GM21717 (cell line): Measurements from ENCODE around the gene GPR75.
"Not testable (repeated sequence)": the region's sequence is repeated elsewhere in the genome, so short reads cannot be mapped to it uniquely, and the experiment has no call there.

Experiments
- ATAC-seq: cut with Tn5 transposase; IDR thresholded peaks from one replicate; pipeline ENCODE4 v1.9.1; 2021; ENCODE audit warnings: mild to moderate bottlenecking, moderate library complexity; ENCODE audit not compliant: unreplicated experiment

Gene GPR75

DNA sequence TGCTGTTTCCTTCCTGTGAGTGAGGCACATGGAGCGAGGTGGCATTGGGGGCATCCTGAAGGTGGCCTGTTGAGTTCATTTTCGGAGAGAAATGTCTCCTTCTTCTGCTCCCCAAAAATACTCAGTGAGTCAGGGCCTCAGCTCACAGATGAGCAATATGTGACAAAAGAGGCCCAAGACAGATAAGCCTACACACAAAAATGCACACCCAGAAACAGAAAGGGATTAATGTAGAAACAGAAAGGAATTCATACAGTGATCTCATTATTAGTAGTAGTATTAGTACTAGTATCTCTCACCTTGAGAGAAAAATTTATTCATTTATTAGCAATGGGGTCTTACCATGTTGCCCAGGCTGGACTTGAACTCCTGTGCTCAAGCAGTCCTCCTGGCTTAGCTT is 5.1 kb downstream of the GPR75 start:
- peak; percentile 76 for ATAC-seq

DNA sequence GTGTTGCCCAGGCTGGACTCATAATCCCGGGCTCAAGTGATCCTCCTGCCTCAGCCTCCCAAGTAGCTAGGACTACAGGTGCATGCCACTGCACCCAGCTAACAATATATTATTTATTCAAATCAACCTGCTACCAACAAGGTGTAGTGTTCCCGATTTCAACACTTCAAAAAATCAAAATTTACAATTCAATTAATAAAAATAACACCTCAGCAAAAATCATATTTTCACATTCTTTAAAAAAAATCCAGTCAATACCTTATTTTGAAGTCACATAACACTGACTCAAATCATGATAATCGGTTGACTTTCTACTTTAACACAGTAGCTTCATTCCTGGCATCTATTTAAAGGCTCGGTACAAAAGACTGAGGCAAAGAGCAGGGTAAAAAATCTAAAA is 7.2 kb downstream of the GPR75 start:
- no peak for ATAC-seq

DNA sequence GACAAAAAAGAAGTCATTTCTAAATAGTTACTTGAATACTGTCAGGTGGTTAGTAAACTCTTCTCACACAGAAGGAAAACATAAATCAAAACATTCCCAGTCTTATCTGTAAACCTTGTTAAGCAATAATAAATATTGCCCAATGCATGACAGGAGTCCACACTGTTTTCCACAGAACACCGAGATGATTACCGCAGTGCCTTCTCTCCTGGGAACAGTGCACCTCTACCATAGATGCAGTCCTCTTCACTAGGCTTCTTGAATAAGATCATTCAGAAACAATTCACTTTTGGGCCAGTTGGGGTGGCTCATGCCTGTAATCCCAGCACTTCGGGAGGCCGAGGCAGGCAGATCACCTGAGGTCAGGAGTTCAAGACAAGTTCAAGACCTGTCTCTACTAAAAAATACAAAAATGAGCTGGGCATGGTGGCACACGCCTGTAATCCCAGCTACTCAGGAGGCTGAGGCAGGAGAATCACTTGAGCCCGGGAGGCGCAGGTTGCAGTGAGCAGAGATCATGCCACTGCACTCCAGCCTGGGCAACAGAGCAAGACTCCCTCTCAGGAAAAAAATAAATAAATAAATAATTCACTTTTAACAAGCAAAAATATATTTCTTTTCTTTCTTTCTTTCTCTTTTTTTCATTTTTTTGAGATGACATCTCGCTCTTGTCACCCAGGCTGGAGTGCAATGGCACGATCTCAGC is 8.6 kb downstream of the GPR75 start:
- not testable (repeated sequence) for ATAC-seq

DNA sequence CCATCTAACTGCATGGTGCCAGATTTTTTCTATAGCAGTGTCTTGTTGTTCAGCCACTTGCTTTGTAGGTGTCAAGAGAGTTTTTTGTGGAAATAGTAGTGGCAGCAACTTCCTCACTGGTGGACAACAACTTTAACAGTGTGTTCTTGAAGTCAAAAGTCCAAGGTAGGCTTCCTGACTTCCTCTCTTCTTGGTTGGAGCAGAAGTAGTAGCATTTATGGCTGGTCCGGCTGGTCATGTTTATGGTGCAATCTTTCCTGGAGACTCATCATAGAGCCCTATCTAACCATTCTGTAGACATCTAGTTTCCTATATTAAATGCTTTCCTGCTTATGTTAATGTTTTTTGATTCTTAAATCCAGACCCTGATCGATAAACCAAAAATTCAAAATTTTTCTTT is 11.7 kb downstream of the GPR75 start:
- ATAC-seq = no peak

DNA sequence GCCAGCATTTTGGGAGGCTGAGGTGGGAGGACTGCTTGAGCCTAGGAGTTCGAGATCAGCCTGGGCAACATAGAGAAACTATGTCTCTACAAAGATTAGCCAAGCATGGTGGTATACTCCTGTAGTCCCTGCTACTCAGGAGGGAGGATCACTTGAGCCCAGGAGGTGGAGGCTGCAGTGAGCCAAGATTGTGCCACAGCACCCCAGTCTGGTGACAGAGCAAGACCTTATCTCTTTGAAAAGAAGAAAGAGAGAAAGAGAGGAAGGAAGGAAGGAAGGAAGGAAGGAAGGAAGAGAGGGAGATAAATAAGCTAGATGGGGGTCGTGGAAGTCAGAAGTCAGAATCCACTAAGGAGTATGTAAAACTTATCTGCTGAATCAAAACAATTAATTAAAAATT is 16.2 kb downstream of the GPR75 start:
- ATAC-seq = no peak

DNA sequence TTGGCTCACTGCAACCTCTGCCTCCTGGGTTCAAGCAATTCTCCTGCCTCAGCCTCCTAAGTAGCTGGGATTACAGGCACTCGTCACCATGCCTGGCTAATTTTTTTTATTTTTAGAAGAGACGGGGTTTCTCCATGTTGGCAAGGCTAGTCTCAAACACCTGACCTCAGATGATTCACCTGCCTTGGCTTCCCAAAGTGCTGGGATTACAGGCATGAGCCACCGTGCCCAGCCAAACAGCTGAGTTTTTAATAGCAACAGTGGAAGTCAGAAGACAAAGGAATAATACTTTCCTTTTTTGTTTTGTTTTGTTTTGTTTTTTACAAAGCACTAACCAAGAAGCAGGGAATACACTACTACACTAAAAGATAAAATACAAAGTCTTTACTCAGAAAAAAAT is 16.9 kb downstream of the GPR75 start:
- ATAC-seq = no peak

DNA sequence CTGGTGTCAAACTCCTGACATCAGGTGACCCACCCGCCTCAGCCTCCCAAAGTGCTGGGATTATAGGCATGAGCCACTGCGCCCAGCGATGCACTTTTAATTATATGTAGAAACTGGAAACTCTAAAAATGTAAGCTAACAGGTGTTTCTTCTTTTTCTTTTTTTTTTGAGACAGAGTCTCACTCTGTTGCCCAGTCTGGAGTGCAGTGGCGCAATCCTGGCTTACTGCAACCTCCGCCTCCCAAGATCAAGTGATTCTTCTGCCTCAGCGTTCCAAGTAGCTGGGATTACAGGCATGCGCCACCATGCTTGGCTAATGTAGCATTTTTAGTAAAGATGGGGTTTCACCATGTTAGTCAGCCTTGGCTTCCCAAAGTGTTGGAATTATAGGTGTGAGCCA is 18.1 kb downstream of the GPR75 start:
- ATAC-seq = not testable (repeated sequence)

DNA sequence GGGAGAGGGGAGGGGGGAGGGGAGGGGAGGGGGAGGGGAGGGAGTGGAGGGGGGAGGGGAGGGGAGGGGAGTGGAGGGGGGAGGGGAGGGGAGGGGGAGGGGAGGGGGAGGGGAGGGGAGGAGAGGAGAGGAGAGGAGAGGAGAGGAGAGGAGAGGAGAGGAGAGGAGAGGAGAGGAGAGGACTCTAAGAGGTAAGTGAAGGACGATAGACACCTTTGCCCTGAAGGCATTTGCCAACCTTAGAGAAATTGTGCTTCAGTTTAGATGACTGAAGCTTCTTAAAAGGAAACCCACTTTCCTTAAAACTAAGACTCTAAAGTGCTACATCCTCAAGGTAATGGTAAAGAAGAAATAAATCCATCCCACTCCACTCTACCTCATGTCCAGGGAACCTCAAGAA is 19.2 kb downstream of the GPR75 start:
- no peak for ATAC-seq

DNA sequence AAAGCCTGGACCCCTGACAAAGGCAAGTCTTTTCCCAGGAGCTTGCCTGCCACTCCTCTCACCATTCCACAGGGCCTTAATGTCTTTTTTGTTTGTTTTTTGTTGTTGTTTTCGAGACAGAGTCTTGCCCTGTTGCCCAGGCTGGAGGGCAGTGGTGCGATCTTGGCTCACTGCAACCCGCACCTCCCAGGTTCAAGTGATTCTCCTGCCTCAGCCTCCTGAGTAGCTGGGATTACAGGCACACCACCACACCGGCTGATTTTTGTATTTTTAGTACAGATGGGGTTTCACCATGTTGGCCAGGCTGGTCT is 29.8 kb downstream of the GPR75 start:
- not testable (repeated sequence) for ATAC-seq

DNA sequence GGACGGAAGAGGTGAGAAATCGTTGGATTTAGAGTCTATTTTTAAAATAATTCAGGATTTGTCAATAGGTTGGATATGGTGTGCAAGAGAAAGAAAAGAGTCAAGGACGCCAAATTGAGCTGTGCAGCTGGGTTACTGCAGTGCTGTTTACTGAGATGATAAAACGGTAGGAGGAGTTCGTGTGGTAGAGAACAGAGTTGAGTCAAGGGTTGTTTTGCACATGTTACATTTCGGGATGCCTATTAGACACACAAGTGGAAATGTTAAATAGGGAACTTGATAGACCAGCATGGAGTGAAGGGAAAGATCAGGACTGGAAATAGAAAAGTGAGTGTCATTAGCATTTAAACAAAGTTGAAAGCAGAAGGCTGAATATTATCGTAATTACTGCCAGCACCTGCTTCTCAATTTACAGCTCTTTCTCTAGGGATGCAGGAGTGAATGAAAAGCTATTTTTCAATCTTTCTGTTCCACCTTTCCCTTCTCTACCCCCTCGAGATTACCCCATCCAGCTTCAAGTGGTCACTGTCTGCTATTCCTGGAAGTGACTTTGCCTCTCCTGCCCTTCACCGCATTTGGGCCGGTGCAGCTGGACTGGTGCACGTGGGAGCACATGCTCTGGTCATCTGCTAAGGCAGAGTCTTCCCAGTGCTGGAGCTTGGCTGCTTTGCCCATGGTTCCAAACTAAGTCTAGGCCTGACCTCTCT is 30.3 kb downstream of the GPR75 start:
- ATAC-seq = no peak

DNA sequence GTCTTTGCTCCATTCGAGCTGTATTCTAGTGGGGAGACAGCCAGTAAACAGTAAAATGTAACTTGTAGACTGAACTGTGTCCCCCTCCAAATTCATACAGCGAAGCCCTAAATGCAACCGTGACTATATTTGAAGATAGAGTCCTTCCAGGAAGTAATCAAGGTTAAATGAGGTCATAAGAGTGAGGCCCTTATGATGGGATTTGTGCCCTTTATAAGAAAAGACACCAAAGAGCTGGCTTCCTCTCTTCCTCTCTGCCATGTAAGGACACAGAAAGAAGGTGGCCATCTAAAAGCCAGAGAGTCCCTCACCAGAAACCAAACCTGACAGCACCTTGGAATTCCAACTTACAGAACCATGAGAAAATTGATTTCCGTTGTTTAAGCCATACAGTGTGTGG is 31.4 kb downstream of the GPR75 start:
- ATAC-seq = no peak

DNA sequence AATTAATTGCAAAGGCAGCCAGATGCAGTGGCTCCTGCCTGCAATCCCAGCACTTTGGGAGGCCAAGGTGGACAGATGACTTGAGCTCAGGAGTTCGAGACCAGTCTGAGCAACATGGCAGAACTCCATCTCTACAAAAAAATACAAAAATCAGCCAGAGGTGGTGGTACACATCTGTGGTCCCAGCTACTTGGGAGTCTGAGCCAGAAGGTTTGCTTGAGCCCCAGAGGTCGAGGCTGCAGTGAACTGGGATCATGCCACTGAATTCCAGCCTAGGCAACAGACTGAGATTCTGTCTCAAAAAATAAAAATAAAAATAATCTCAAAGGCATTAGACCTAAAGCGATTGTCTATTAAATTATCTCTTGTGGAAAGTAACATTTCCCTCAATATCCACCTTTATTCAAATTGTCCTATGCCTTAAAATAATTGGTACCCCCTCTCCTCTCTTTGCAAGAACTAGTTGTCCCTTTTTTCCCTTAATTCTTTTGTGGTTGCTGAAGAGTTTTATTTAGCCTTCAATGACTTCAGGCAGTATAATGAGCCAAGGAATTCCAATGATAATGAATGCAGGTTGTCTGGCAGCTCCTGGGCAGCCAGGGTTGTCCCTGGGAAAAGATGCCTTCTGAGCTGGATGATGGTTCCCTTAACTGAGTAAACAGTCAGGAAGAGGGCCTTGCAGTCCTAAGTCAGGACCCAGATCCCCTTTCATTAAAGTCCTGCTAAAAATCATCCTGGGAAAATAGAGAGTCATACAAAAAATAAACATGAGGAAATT is 32.2 kb downstream of the GPR75 start:
- no peak for ATAC-seq

DNA sequence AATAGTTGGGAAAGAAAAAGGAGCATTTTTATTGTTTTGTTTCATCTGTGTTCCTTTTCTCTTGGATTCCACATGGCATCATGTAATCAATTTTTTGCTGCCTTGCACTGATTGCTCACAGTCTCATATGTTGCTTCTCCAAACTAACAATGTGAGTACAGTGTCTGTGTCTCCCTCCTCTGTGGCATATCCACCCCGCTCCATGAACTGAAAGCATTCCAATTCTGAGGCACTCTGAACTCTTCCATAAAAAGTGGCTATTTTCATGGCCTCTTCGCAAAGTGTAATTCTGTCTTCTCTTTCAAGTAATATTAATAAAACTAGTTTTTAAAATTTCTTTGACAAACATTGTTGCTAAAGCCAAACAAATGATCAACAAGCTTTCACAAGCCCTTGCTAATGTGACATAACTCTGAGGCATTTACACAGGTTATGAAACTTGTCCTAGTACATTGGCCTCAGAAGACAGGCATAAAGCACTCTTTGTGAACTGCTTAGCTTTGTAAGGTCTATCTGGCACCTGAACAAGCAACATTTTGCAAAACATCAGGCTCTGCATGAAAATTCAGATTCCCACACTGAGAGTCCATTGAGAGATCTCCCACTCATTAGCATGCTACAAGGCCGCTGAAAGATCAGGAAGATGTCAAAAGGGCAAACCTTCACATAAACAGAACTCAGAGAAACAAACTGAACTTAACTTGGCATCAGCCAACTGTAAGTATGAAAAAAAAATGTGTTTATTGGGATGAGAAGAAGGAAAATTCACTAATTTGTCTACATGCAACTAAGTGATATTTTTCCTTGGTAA is 33.0 kb downstream of the GPR75 start:
- no peak for ATAC-seq

DNA sequence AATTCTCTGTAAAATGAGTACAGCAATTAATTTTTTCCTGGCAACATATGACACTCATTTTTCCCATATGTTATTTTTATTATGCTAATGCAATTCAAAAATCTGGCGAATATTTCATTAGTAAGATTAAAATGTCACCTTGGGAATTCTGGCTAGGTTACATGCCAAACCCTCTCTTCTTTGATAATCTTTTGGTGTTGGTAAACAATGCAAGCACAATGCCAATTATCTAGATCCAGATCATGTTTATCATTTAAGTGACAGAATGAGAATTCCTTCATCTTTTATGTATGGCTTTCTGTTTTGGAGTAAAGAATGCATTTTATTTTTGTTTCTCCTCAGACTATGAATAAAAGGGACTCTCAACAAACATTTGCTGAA is 33.7 kb downstream of the GPR75 start:
- no peak for ATAC-seq

DNA sequence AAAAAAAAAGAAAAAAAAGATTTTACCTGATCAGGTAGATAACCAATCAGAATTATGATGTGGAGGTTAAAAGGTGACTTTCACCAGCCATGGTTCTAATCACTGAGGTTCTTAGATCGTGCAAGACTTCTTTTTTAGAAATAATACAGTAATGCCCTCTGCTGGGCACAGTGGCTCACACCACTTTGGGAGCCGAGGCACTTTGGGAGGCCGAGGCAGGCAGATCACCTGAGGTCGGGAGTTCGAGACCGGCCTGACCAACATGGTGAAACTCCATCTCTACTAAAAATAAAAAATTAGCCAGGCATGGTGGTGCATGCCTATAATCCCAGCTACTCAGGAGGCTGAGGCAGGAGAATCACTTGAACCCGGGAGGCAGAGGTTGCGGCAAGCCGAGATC is 36.1 kb downstream of the GPR75 start:
- not testable (repeated sequence) for ATAC-seq

DNA sequence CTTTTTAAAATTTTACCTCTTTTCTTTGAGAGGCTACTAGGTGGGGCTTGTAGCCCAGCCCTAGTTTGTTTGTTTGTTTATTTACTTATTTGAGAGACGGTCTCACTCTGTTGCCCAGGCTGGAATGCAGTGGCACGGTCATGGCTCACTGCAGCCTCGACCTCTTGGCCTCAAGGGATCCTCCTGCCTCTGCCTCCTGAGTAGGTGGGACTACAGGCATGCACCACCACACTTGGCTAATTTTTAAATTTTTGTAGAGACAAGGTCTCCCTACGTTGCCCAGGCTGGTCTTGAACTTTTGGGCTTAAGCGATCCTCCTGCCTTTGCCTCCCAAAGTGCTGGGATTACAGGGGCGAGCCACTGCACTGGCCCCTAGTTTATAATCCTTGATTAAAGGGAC is 38.0 kb downstream of the GPR75 start:
- ATAC-seq = no peak

DNA sequence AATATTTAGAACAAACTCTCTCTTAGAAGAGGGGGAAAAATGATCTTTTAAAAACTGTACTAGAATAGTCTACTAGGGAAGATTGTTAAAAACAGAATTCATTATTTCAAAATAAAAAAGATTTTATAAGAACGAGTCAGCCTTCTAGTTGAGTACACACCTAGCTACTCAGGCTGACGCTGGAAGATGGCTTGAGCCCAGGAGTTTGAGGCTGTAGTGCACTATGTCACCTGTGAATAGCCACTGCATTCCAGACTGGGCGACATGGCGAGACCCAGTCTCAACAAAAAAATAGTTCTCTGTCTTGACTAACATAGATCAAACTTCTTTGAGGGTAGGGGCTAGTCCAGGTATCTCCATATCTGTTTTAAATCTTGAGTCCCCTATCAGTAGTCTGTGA is 39.1 kb downstream of the GPR75 start:
- ATAC-seq = no peak

DNA sequence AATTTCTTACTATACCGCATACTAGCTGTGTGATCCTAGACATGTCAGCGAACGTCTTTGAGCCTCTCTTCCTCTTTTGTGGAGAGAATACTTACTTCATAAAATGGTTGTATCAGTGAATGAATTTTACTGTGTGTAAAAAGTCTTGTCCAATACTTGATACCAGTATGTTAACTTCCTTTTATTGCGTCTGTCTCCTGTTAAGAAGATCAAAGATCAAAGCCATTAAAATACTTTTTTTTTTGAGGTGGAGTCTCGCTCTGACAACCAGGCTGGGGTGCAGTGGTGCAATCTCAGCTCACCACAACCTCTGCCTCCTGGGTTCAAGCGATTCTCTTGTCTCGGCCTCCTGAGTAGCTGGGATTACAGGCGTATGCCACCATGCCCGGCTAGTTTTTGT is 39.7 kb downstream of the GPR75 start:
- no peak for ATAC-seq

DNA sequence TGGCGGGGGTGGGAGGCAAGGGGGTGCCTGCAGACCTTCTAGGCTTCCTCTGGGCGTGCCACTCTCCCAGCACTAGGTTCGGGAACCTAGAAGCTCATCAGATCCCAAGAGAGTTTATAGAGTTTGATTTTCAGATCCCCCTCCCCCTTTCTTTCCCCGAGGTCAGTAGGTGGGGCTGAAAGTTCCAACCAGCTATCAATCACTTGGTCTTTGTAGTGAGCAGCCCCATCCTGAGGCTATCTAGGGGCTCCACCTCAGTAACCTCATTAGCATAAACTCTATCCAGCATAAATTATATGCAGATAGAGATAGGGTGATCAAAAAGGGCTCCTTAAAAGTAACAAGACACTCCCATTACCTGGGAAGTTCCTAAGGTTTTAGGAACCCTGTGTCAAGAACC is 40.1 kb downstream of the GPR75 start:
- ATAC-seq = no peak

DNA sequence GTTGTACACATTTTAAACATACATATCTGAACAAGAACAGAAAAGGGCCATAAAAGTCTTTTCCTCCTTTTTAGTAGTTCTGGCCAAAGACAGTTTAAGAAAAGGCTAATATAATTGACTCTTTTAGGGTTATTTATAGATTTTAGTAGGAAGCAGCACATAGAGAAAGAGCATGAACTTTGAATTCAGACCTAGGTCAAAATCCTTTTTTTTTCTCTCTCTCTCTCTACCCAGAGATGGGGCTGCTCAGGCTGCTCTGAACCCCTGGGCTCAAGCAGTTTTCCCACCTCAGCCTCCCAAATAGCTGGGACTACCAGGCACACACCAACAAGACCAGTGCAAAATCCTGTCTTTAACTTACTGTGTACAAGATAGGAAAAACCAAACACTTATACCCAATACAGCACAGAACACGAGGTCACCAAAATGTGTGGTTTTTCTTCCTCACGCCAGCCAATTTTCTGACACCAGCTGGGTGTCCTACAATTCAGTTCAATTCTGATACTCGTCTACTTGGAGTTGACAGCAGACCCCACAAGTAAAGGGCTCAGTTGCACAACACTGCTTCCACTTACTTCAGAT is 40.8 kb downstream of the GPR75 start:
- no peak for ATAC-seq

DNA sequence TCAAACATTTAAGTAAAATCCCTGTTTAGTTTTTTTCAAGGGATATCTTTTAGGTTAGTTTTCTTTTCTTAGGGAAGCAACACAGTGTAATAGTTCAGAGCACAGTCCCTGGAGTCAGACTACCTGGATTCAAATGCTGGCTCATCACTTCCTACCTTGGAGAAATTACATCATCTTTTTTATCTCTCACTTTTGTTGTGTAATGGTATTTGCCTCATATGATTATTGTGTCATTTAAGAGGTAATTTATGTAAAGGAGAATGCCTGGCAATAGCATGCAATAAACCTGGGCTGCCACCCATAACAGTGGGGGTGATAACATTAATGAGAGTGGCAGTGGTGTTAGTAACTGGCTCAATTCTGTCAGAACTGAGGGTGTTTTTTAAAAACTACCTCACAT is 46.6 kb downstream of the GPR75 start:
- ATAC-seq = no peak
